Neuronal stem cell (in vitro differentiated cells): ENCODE data around the gene RPL18.

Source experiments
- DNase-seq: peaks from one replicate; pipeline ENCODE4 v3.0.0-alpha.2; 2013; ENCODE audit warnings: low spot score
- H2AFZ ChIP-seq: one replicate; pipeline ENCODE4 v1.6.1; 2013; ENCODE audit warnings: mild to moderate bottlenecking, low read length, inconsistent platforms
- H2AK5ac ChIP-seq: 2 replicates; pipeline ENCODE4 v1.6.1; 2013; ENCODE audit warnings: low read depth, mild to moderate bottlenecking, inconsistent platforms, low read length, moderate library complexity, mixed read lengths
- H2BK120ac ChIP-seq: 2 replicates; pipeline ENCODE4 v1.6.1; 2013; ENCODE audit warnings: low read depth, mild to moderate bottlenecking, inconsistent platforms, low read length, moderate library complexity, mixed read lengths
- H2BK12ac ChIP-seq: one replicate; pipeline ENCODE4 v1.6.1; 2013; ENCODE audit warnings: low read length, inconsistent platforms
- H2BK15ac ChIP-seq: 2 replicates; pipeline ENCODE4 v1.6.1; 2013; ENCODE audit warnings: mild to moderate bottlenecking, low read length, inconsistent platforms, mixed read lengths
- H2BK5ac ChIP-seq: one replicate; pipeline ENCODE4 v1.6.1; 2013; ENCODE audit warnings: inconsistent platforms, mild to moderate bottlenecking, low read length, moderate library complexity
- H3K14ac ChIP-seq: one replicate; pipeline ENCODE4 v1.6.1; 2013; ENCODE audit warnings: low read length, inconsistent platforms
- H3K18ac ChIP-seq: 2 replicates; pipeline ENCODE4 v1.6.1; 2013; ENCODE audit warnings: low read length, inconsistent platforms
- H3K23ac ChIP-seq: 2 replicates; pipeline ENCODE4 v1.6.1; 2013; ENCODE audit warnings: low read depth, mild to moderate bottlenecking, mixed read lengths, low read length, inconsistent platforms; ENCODE audit not compliant: poor library complexity
- H3K27ac ChIP-seq: replicated peaks from 3 replicates; pipeline ENCODE4 v1.5.1; 2013; ENCODE audit warnings: low read length, inconsistent platforms
- H3K27me3 ChIP-seq, 3 experiments: 2 replicates each; pipeline ENCODE4 v1.6.1; 2013; ENCODE audit warnings: low read length in 3 of 3, mild to moderate bottlenecking in 2 of 3, inconsistent platforms in 1 of 3, low read depth in 1 of 3, mixed read lengths in 1 of 3, moderate library complexity in 1 of 3; ENCODE audit not compliant: control insufficient read depth in 3 of 3, insufficient read depth in 3 of 3
- H3K36me3 ChIP-seq, 2 donors: replicated peaks in 1 of 2; 2 replicates each; pipeline ENCODE4 v1.6.1; 2013; ENCODE audit warnings: low read length in 2 of 2; ENCODE audit not compliant: control insufficient read depth in 2 of 2, insufficient read depth in 2 of 2
- H3K4ac ChIP-seq: 2 replicates; pipeline ENCODE4 v1.6.1; 2013; ENCODE audit warnings: inconsistent platforms, mild to moderate bottlenecking, low read length, moderate library complexity
- H3K4me1 ChIP-seq, 2 donors: 1 replicate in 1 of 2; 2 replicates in 1 of 2; pipeline ENCODE4 v1.6.1; 2013; ENCODE audit warnings: low read length in 2 of 2, low read depth in 1 of 2; ENCODE audit not compliant: control insufficient read depth in 2 of 2, insufficient read depth in 1 of 2
- H3K4me2 ChIP-seq: one replicate; pipeline ENCODE4 v1.6.1; 2013; ENCODE audit warnings: mild to moderate bottlenecking, low read length, inconsistent platforms; ENCODE audit not compliant: insufficient read depth, poor library complexity, severe bottlenecking
- H3K4me3 ChIP-seq, 2 donors: 2 replicates each; pipeline ENCODE4 v1.5.1; 2013; ENCODE audit warnings: low read length in 2 of 2, mild to moderate bottlenecking in 2 of 2, inconsistent platforms in 1 of 2, moderate library complexity in 1 of 2
- H3K79me1 ChIP-seq: one replicate; pipeline ENCODE4 v1.6.1; 2013; ENCODE audit warnings: low read depth, mild to moderate bottlenecking, inconsistent platforms, low read length, moderate library complexity
- H3K9ac ChIP-seq: one replicate; pipeline ENCODE4 v1.6.1; 2013; ENCODE audit warnings: mild to moderate bottlenecking, low read depth, low read length, inconsistent platforms; ENCODE audit not compliant: poor library complexity
- H3K9me3 ChIP-seq, 2 donors: replicated peaks in 1 of 2; 2 replicates each; pipeline versions ENCODE3 to v1.6.1; 2013; ENCODE audit warnings: low read length in 2 of 2, mild to moderate bottlenecking in 2 of 2, inconsistent platforms in 1 of 2, low read depth in 1 of 2, mixed read lengths in 1 of 2, moderate library complexity in 1 of 2; ENCODE audit not compliant: control insufficient read depth in 2 of 2, insufficient read depth in 1 of 2
- H4K8ac ChIP-seq: one replicate; pipeline ENCODE4 v1.6.1; 2013; ENCODE audit warnings: low read depth, mild to moderate bottlenecking, inconsistent platforms, low read length, moderate library complexity
- H4K91ac ChIP-seq: one replicate; pipeline ENCODE4 v1.6.1; 2013; ENCODE audit warnings: low read length, low read depth, mild to moderate bottlenecking, inconsistent platforms; ENCODE audit not compliant: poor library complexity
- WGBS, 2 donors: extraction: QIAGEN DNeasy Blood & Tissue Kit; methylation state at CpG; one replicate each; pipeline ENCODE4 v1.1.7; 2013; ENCODE audit warnings: missing lambda C conversion rate in 2 of 2, mixed read lengths in 1 of 2; ENCODE audit not compliant: insufficient read length in 2 of 2, insufficient replicate concordance in 1 of 2; ENCODE audit errors: extremely low coverage in 2 of 2; 5-methylcytosine and 5-hydroxymethylcytosine counted together

The RPL18 gene

GRCh38 chr19:48616491-48617056 lies 2.4 kb downstream of the RPL18 start:
- Histone ChIP-seq H2BK15ac (no peak overlapping the region), H2BK5ac (peak overlapping the region; percentile 84), H3K36me3 (peaks cover 27 to 34% of the 10 kb centered on the region in 2 donors), H3K4me3 (peak overlapping the region in 1 of 2 donors; percentile 27), H3K23ac (no peak overlapping the region), H3K4me2 (no peak overlapping the region), H3K27me3 (no peaks in the 10 kb centered on the region), H4K8ac (no peak overlapping the region), H2BK120ac (no peak overlapping the region), H3K27ac (no peak overlapping the region), H3K9me3 (no peaks in the 10 kb centered on the region), H3K9ac (no peak overlapping the region), H3K79me1 (peaks cover 12% of the 10 kb centered on the region), H3K14ac (no peak overlapping the region), H2BK12ac (no peak overlapping the region), H3K4me1 (peaks cover 8 to 27% of the 10 kb centered on the region in 2 donors), H3K18ac (no peak overlapping the region), H3K4ac (no peak overlapping the region), H2AFZ (no peak overlapping the region), H2AK5ac (no peak overlapping the region), H4K91ac (no peak overlapping the region)
- DNase-seq, result no peak
- no CpG with 5 or more reads among the region's 12 CpGs for WGBS, 2 donors

- Histone ChIP-seq H3K23ac (peak overlapping the region; percentile 67), H3K18ac (no peak overlapping the region), H2BK15ac (no peak overlapping the region), H3K9me3 (no peaks in the 10 kb centered on the region), H3K4me2 (no peak overlapping the region), H3K36me3 (peaks cover 27 to 34% of the 10 kb centered on the region in 2 donors), H3K27me3 (no peaks in the 10 kb centered on the region), H3K14ac (no peak overlapping the region), H2BK120ac (no peak overlapping the region), H3K4ac (no peak overlapping the region), H2AFZ (no peak overlapping the region), H4K8ac (no peak overlapping the region), H3K79me1 (peaks cover 12% of the 10 kb centered on the region), H4K91ac (no peak overlapping the region), H2AK5ac (no peak overlapping the region), H3K4me1 (peaks cover 8 to 27% of the 10 kb centered on the region in 2 donors), H2BK12ac (no peak overlapping the region), H2BK5ac (peak overlapping the region; percentile 84), H3K4me3 (no peak overlapping the region), H3K9ac (peak overlapping the region; percentile 72), H3K27ac (no peak overlapping the region)
- no CpG with 5 or more reads among the region's 16 CpGs for WGBS, 2 donors
- DNase-seq, result no peak
These were observed 2.9 kb downstream of the RPL18 start for GRCh38 chr19:48616041-48616436.

- WGBS, 2 donors, result no CpG with 5 or more reads among the region's 19 CpGs
- Histone ChIP-seq H2AK5ac (peak overlapping the region; percentile 97), H3K9ac (peak overlapping the region; percentile 72), H2BK5ac (peak overlapping the region; percentile 84), H2BK15ac (no peak overlapping the region), H3K4me3 (no peak overlapping the region), H4K91ac (no peak overlapping the region), H2BK12ac (no peak overlapping the region), H2AFZ (no peak overlapping the region), H3K4ac (no peak overlapping the region), H3K9me3 (no peaks in the 10 kb centered on the region), H3K14ac (no peak overlapping the region), H3K4me2 (no peak overlapping the region), H4K8ac (no peak overlapping the region), H3K4me1 (peaks cover 8 to 27% of the 10 kb centered on the region in 2 donors), H3K27me3 (no peaks in the 10 kb centered on the region), H3K79me1 (peaks cover 12% of the 10 kb centered on the region), H2BK120ac (no peak overlapping the region), H3K27ac (peak overlapping the region; percentile 81), H3K18ac (peak overlapping the region; percentile 52), H3K36me3 (peaks cover 27 to 34% of the 10 kb centered on the region in 2 donors), H3K23ac (peak overlapping the region; percentile 67)
- no peak for DNase-seq
These were observed 3.5 kb downstream of the RPL18 start for GRCh38 chr19:48615231-48616040.
